HEK293 (cell line): ENCODE results near the gene IL33.

Experiments used
- CTCF ChIA-PET: fragments of 350-600 bp; formaldehyde crosslinking; extraction: SDS; loops from one replicate; lab custom pipeline; 2021; ENCODE audit warnings: antibody characterized with exemption; lab: Yijun Ruan, JAX
- POLR2A ChIA-PET: fragments of 300-600 bp; formaldehyde crosslinking; extraction: SDS; loops from one replicate; lab custom pipeline; 2020; ENCODE audit warnings: antibody characterized with exemption, inconsistent platforms; lab: Yijun Ruan, JAX
- H3K27ac ChIP-seq: fragments of 200-500 bp; sonication (Bioruptor generic); 2 replicates; pipeline ENCODE4 v1.5.1; 2014; ENCODE audit warnings: low read depth, low read length, control low read depth, inconsistent platforms; ENCODE audit errors: extremely low read depth
- H3K36me3 ChIP-seq, 2 experiments: fragments of 200-500 bp in 1 of 2; sonication (Bioruptor generic) in 1 of 2; 1 replicate in 1 of 2; 2 replicates in 1 of 2; pipeline ENCODE4 v1.5.1; 2014 to 2017; ENCODE audit warnings: inconsistent platforms in 2 of 2, low read length in 2 of 2; ENCODE audit not compliant: control insufficient read depth in 2 of 2, insufficient read depth in 1 of 2
- H3K4me1 ChIP-seq: fragments of 200-500 bp; sonication (Bioruptor generic); 2 replicates; pipeline ENCODE4 v1.5.1; 2014; ENCODE audit warnings: mild to moderate bottlenecking, low read length, inconsistent platforms; ENCODE audit not compliant: control insufficient read depth, insufficient read depth
- H3K4me3 ChIP-seq: 2 replicates; pipeline ENCODE4 v1.5.1; 2011; ENCODE audit warnings: low read depth, mild to moderate bottlenecking, control low read depth, low read length, moderate library complexity
- H3K9me3 ChIP-seq: fragments of 200-500 bp; sonication (Bioruptor generic); 2 replicates; pipeline ENCODE4 v1.5.1; 2014; ENCODE audit warnings: low read depth, low read length, inconsistent platforms; ENCODE audit not compliant: control insufficient read depth, insufficient read depth
- BCL6B ChIP-seq: fragments of 450-650 bp; formaldehyde crosslinking; IDR thresholded peaks from 2 replicates; pipeline ENCODE4 v1.5.1; 2017; ENCODE audit warnings: missing biosample characterization, missing genetic modification characterization
- GLI2 ChIP-seq: fragments of 450-650 bp; formaldehyde crosslinking; IDR thresholded peaks from 2 replicates; pipeline ENCODE4; 2017; ENCODE audit warnings: missing biosample characterization, missing genetic modification characterization, low read depth, borderline replicate concordance
- HIC1 ChIP-seq: fragments of 450-650 bp; formaldehyde crosslinking; IDR thresholded peaks from 2 replicates; pipeline ENCODE4 v1.5.1; 2016; ENCODE audit warnings: missing biosample characterization, missing genetic modification characterization
- KLF7 ChIP-seq: fragments of 450-650 bp; formaldehyde crosslinking; IDR thresholded peaks from 2 replicates; pipeline ENCODE4 v1.5.1; 2016; ENCODE audit warnings: missing biosample characterization, missing genetic modification characterization, borderline replicate concordance
- KLF8 ChIP-seq: fragments of 450-650 bp; formaldehyde crosslinking; IDR thresholded peaks from 2 replicates; pipeline ENCODE4 v1.5.1; 2016; ENCODE audit warnings: missing biosample characterization, missing genetic modification characterization
- REPIN1 ChIP-seq: fragments of 450-650 bp; formaldehyde crosslinking; IDR thresholded peaks from 2 replicates; pipeline ENCODE4 v1.5.1; 2017; ENCODE audit warnings: missing biosample characterization, missing genetic modification characterization, low read depth
- SP2 ChIP-seq: fragments of 450-650 bp; formaldehyde crosslinking; IDR thresholded peaks from 2 replicates; pipeline ENCODE4 v1.5.1; 2016; ENCODE audit warnings: missing biosample characterization, missing genetic modification characterization
- YY1 ChIP-seq: fragments of 450-650 bp; formaldehyde crosslinking; IDR thresholded peaks from 2 replicates; pipeline ENCODE4 v1.5.1; 2018; ENCODE audit warnings: missing biosample characterization, missing genetic modification characterization
- ZFHX2 ChIP-seq: fragments of 450-650 bp; formaldehyde crosslinking; conservative IDR thresholded peaks from 2 replicates; pipeline ENCODE4 v1.5.1; 2016; ENCODE audit warnings: missing biosample characterization, missing genetic modification characterization
- ZNF133 ChIP-seq: fragments of 450-650 bp; formaldehyde crosslinking; IDR thresholded peaks from 2 replicates; pipeline ENCODE4 v1.5.1; 2016; ENCODE audit warnings: missing biosample characterization, missing genetic modification characterization
- ZNF140 ChIP-seq: fragments of 450-650 bp; formaldehyde crosslinking; IDR thresholded peaks from 2 replicates; pipeline ENCODE4 v1.5.1; 2016; ENCODE audit warnings: missing biosample characterization, missing genetic modification characterization
- ZNF155 ChIP-seq: fragments of 450-650 bp; formaldehyde crosslinking; IDR thresholded peaks from 2 replicates; pipeline ENCODE4 v1.5.1; 2016; ENCODE audit warnings: missing biosample characterization, missing genetic modification characterization
- ZNF292 ChIP-seq: fragments of 450-650 bp; formaldehyde crosslinking; IDR thresholded peaks from 2 replicates; pipeline ENCODE4 v1.5.1; 2016; ENCODE audit warnings: low read depth, missing biosample characterization, missing genetic modification characterization, borderline replicate concordance
- ZNF398 ChIP-seq: fragments of 450-650 bp; formaldehyde crosslinking; IDR thresholded peaks from 2 replicates; pipeline ENCODE4 v1.5.1; 2017; ENCODE audit warnings: missing biosample characterization, missing genetic modification characterization
- ZNF530 ChIP-seq: fragments of 450-650 bp; formaldehyde crosslinking; IDR thresholded peaks from 2 replicates; pipeline ENCODE4 v1.5.1; 2016; ENCODE audit warnings: low read depth, missing biosample characterization, missing genetic modification characterization
- ZNF621 ChIP-seq: fragments of 450-650 bp; formaldehyde crosslinking; IDR thresholded peaks from 2 replicates; pipeline ENCODE4 v1.5.1; 2017; ENCODE audit warnings: missing biosample characterization, missing genetic modification characterization
- ZNF639 ChIP-seq: fragments of 450-650 bp; formaldehyde crosslinking; IDR thresholded peaks from 2 replicates; pipeline ENCODE4 v1.5.1; 2016; ENCODE audit warnings: missing biosample characterization, missing genetic modification characterization

The IL33 gene

GRCh38 chr9:6183627-6184026, 32.0 kb upstream of the IL33 start:
- no peak overlapping the region for H3K4me3 ChIP-seq
- no peak overlapping the region for H3K27ac ChIP-seq
- no peak for TF ChIP-seq ZNF621 (tag by site-specific recombination)
- no peak for TF ChIP-seq GLI2 (tag by site-specific recombination)
- no peak for TF ChIP-seq REPIN1 (tag by site-specific recombination)
- no peak for TF ChIP-seq ZNF155 (tag by site-specific recombination)
- H3K4me1 ChIP-seq, result no peaks in the 10 kb centered on the region
- H3K36me3 ChIP-seq, result no peaks in the 10 kb centered on the region
- CTCF ChIA-PET, result interaction anchor here (1.2 kb wide), 1 partner anchor 11 kb away, joined by 3 read pairs; no protein-coding TSS in a partner anchor
- POLR2A ChIA-PET, result no interaction called here
- no peaks in the 10 kb centered on the region for H3K9me3 ChIP-seq

GRCh38 chr9:6184749-6185645, 30.6 kb upstream of the IL33 start:
- no peaks in the 10 kb centered on the region for H3K36me3 ChIP-seq
- ChIA-PET CTCF (interaction anchor here (0.6 to 1.2 kb wide), 6 partner anchors 12 to 168 kb away, joined by 3 to 4 read pairs (median 3); no protein-coding TSS in a partner anchor), POLR2A (no interaction called here)
- H3K9me3 ChIP-seq, result no peaks in the 10 kb centered on the region
- TF ChIP-seq HIC1 (tag by site-specific recombination) (no peak), ZFHX2 (tag by site-specific recombination) (no peak), BCL6B (tag by site-specific recombination) (no peak), ZNF530 (tag by site-specific recombination) (no peak), ZNF639 (tag by site-specific recombination) (no peak), KLF7 (tag by site-specific recombination) (no peak), SP2 (tag by site-specific recombination) (no peak), ZNF292 (tag by site-specific recombination) (no peak), ZNF133 (no peak), ZNF140 (no peak), YY1 (no peak), KLF8 (tag by site-specific recombination) (no peak), ZNF398 (no peak)
- no peak overlapping the region for H3K27ac ChIP-seq
- H3K4me1 ChIP-seq, result no peaks in the 10 kb centered on the region
- H3K4me3 ChIP-seq, result no peak overlapping the region
